ENCODE data around the gene EFTUD2.
A peak's percentile ranks its signal among the peaks of the same experiment; 100 is the strongest.

EFTUD2 gene

DNA sequence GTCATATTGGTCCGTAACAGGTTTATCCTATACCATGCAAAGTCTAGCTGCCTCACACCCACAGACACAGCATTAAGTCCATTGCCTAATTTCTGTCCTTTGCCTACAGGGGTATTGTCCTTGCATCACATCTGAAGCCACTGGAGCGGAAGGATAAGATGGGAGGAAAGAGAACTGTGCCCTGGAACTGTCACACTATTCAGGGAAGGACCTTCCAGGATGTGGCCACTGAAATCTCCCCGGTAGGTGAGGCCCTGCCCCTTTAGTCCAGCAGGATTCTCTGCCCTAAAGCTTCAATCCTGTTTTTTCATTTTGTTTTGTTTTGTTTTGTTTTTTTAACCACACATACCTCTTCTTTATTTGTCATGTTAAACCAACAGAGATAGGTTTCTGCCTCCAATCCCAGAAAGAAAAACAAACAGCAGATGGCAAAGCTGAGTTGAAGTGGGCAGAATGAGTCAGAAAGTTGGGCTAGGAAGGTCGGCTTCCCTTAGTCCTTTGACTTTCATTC, 2.2 kb upstream of the EFTUD2 start:
- intact Hi-C loops (cut with micrococcal nuclease), result no loop called here
- peaks cover 20% of the 10 kb centered on the region for H3K36me3 Mint-ChIP-seq (ENCODE audit: low read depth)

GRCh38 chr17:44900894-44901293, 1.6 kb upstream of the EFTUD2 start:
- Mint-ChIP-seq H3K4me3 (no peak overlapping the region), H3K27ac (no peak overlapping the region), H3K9me3 (no peaks in the 10 kb centered on the region), H3K27me3 (no peaks in the 10 kb centered on the region), H3K4me1 (ENCODE audit: low read depth) (peaks cover 54% of the 10 kb centered on the region), H3K36me3 (ENCODE audit: low read depth) (peaks cover 26% of the 10 kb centered on the region)
- intact Hi-C loops (cut with micrococcal nuclease), result no loop called here

More for the DNA sequence above, 2.2 kb upstream of the EFTUD2 start:
- H3K4me3 Mint-ChIP-seq, result no peak overlapping the region
- H3K9me3 Mint-ChIP-seq, result no peaks in the 10 kb centered on the region
- H3K4me1 Mint-ChIP-seq (ENCODE audit: low read depth), result peaks cover 56% of the 10 kb centered on the region
- H3K27ac Mint-ChIP-seq, result no peak overlapping the region
- H3K27me3 Mint-ChIP-seq, result no peaks in the 10 kb centered on the region

- Mint-ChIP-seq H3K27ac (peak overlapping the region; percentile 97), H3K9me3 (no peaks in the 10 kb centered on the region), H3K4me1 (ENCODE audit: low read depth) (peaks cover 51% of the 10 kb centered on the region), H3K4me3 (peak overlapping the region; percentile 86), H3K27me3 (no peaks in the 10 kb centered on the region), H3K36me3 (ENCODE audit: low read depth) (peaks cover 48% of the 10 kb centered on the region)
- intact Hi-C loops (cut with micrococcal nuclease), result loop anchor here (1.0 kb wide), 1 partner anchor 49 kb away; the partner anchor contains the start of gene KIF18B
These were observed 524 bp downstream of the EFTUD2 start for GRCh38 chr17:44898768-44899073.

DNA sequence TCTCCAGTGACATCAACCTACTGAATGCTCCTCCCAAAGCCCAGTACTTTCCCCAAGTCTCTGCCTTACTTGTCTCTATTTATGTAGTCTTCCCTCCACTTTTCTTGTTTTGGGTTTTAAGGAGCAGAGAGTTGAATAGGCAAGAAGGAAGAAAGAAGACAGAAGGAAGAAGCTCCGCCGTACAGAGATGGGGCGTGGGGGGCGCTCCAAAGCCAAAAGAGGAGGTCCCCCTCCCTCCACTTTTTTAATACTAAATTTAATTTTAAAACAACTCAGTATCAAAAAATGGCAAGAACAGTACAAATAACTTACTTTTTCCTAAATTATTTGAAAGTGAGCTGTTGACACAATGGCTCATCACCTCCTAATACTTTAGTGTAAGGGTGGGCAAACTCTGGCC, 4.6 kb downstream of the EFTUD2 start:
- no peak overlapping the region for H3K4me3 Mint-ChIP-seq
- peaks cover 69% of the 10 kb centered on the region for H3K36me3 Mint-ChIP-seq (ENCODE audit: low read depth)
- no peaks in the 10 kb centered on the region for H3K9me3 Mint-ChIP-seq
- no peak overlapping the region for H3K27ac Mint-ChIP-seq
- peaks cover 28% of the 10 kb centered on the region for H3K4me1 Mint-ChIP-seq (ENCODE audit: low read depth)
- no peaks in the 10 kb centered on the region for H3K27me3 Mint-ChIP-seq
- intact Hi-C loops (cut with micrococcal nuclease), result no loop called here

GRCh38 chr17:44892250-44892649, 7.0 kb downstream of the EFTUD2 start:
- intact Hi-C loops (cut with micrococcal nuclease), result no loop called here
- peaks cover 57% of the 10 kb centered on the region for H3K36me3 Mint-ChIP-seq (ENCODE audit: low read depth)

DNA sequence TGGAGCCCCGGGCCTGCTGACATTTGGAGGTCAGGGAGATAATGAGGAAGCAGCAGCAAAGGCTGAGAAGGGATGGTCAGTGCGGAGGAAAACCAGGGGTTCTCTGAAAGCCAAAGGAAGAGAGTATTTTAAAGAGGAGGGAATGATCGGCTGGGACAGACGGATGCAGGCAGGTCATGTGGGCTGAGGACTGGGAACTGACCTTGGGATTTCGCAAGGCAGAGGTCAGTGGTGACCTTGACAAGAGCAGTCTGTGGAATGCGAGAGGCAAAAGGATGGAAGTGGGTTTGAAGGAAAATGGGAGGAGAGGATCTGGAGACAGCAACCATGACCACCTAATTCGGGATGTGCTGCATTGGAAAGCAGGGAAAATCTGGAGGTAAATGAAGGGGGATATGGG, 10.2 kb downstream of the EFTUD2 start:
- no peaks in the 10 kb centered on the region for H3K9me3 Mint-ChIP-seq
- H3K4me3 Mint-ChIP-seq, result no peak overlapping the region
- peaks cover 58% of the 10 kb centered on the region for H3K36me3 Mint-ChIP-seq (ENCODE audit: low read depth)
- H3K27me3 Mint-ChIP-seq, result no peaks in the 10 kb centered on the region
- H3K4me1 Mint-ChIP-seq (ENCODE audit: low read depth), result peaks cover 4% of the 10 kb centered on the region
- intact Hi-C loops (cut with micrococcal nuclease), result no loop called here
- H3K27ac Mint-ChIP-seq, result no peak overlapping the region

More at GRCh38 chr17:44892250-44892649, 7.0 kb downstream of the EFTUD2 start:
- H3K27ac Mint-ChIP-seq, result no peak overlapping the region
- no peak overlapping the region for H3K4me3 Mint-ChIP-seq
- H3K4me1 Mint-ChIP-seq (ENCODE audit: low read depth), result peaks cover 20% of the 10 kb centered on the region
- no peaks in the 10 kb centered on the region for H3K27me3 Mint-ChIP-seq
- no peaks in the 10 kb centered on the region for H3K9me3 Mint-ChIP-seq

- no peaks in the 10 kb centered on the region for H3K9me3 Mint-ChIP-seq
- no peak overlapping the region for H3K27ac Mint-ChIP-seq
- H3K36me3 Mint-ChIP-seq (ENCODE audit: low read depth), result peaks cover 58% of the 10 kb centered on the region
- H3K4me1 Mint-ChIP-seq (ENCODE audit: low read depth), result peaks cover 4% of the 10 kb centered on the region
- intact Hi-C loops (cut with micrococcal nuclease), result no loop called here
- H3K4me3 Mint-ChIP-seq, result no peak overlapping the region
- H3K27me3 Mint-ChIP-seq, result no peaks in the 10 kb centered on the region
These were observed 11.0 kb downstream of the EFTUD2 start for GRCh38 chr17:44887971-44888954.

GRCh38 chr17:44887016-44887415, 12.2 kb downstream of the EFTUD2 start:
- Mint-ChIP-seq H3K27me3 (no peaks in the 10 kb centered on the region), H3K36me3 (ENCODE audit: low read depth) (peaks cover 64% of the 10 kb centered on the region), H3K27ac (no peak overlapping the region), H3K9me3 (no peaks in the 10 kb centered on the region), H3K4me3 (no peak overlapping the region), H3K4me1 (ENCODE audit: low read depth) (peaks cover 4% of the 10 kb centered on the region)
- intact Hi-C loops (cut with micrococcal nuclease), result no loop called here

DNA sequence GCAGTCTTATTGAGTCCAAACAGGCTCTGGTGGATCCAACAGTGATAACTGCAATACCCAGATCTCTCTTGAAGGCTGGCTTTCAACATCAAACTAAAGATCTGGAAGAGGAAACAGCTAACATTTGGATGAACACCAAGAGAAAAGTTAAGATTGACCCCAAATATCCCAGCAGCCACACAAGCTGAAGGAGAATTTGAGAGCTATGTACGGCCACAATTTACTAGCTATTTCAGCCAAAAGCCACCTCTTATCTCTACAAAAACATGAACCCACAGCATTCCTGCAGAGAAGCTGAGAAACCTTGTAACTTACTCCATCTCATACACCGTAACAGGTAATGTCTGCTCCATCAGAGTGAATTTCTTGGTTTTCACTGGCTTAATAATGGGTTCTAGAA, 14.3 kb downstream of the EFTUD2 start:
- no peak overlapping the region for H3K4me3 Mint-ChIP-seq
- H3K27me3 Mint-ChIP-seq, result no peaks in the 10 kb centered on the region
- peaks cover 71% of the 10 kb centered on the region for H3K36me3 Mint-ChIP-seq (ENCODE audit: low read depth)
- intact Hi-C loops (cut with micrococcal nuclease), result no loop called here
- H3K27ac Mint-ChIP-seq, result no peak overlapping the region
- H3K4me1 Mint-ChIP-seq (ENCODE audit: low read depth), result no peaks in the 10 kb centered on the region
- H3K9me3 Mint-ChIP-seq, result no peaks in the 10 kb centered on the region

DNA sequence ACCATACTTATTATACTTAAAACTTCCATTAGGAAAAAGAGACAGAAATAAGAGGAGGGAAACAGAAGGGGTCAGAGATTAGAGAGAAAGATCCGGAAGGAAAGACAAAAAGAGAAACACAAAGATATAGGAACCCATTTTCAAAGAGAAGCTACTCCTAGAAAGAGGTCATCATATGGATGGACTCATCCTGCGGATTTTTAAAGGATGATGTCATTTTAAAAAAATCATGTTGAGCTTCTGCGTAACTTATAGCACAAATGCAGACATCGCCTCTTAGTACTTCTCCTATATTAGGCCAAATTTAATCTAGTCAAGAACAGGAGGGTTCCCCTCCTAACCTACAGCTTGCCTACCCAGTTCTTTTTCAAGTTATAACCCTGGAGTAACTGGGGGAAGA, 18.1 kb downstream of the EFTUD2 start:
- H3K27ac Mint-ChIP-seq, result no peak overlapping the region
- no peak overlapping the region for H3K4me3 Mint-ChIP-seq
- peaks cover 100% of the 10 kb centered on the region for H3K36me3 Mint-ChIP-seq (ENCODE audit: low read depth)
- H3K9me3 Mint-ChIP-seq, result no peaks in the 10 kb centered on the region
- no peaks in the 10 kb centered on the region for H3K27me3 Mint-ChIP-seq
- intact Hi-C loops (cut with micrococcal nuclease), result no loop called here
- H3K4me1 Mint-ChIP-seq (ENCODE audit: low read depth), result no peaks in the 10 kb centered on the region

GRCh38 chr17:44880062-44880461, 19.2 kb downstream of the EFTUD2 start:
- intact Hi-C loops (cut with micrococcal nuclease), result no loop called here
- H3K27ac Mint-ChIP-seq, result no peak overlapping the region
- peaks cover 100% of the 10 kb centered on the region for H3K36me3 Mint-ChIP-seq (ENCODE audit: low read depth)

GRCh38 chr17:44879376-44879775, 19.9 kb downstream of the EFTUD2 start:
- intact Hi-C loops (cut with micrococcal nuclease), result no loop called here
- no peaks in the 10 kb centered on the region for H3K27me3 Mint-ChIP-seq

More at GRCh38 chr17:44880062-44880461, 19.2 kb downstream of the EFTUD2 start:
- H3K27me3 Mint-ChIP-seq, result no peaks in the 10 kb centered on the region
- H3K4me3 Mint-ChIP-seq, result no peak overlapping the region
- no peaks in the 10 kb centered on the region for H3K9me3 Mint-ChIP-seq
- no peaks in the 10 kb centered on the region for H3K4me1 Mint-ChIP-seq (ENCODE audit: low read depth)

DNA sequence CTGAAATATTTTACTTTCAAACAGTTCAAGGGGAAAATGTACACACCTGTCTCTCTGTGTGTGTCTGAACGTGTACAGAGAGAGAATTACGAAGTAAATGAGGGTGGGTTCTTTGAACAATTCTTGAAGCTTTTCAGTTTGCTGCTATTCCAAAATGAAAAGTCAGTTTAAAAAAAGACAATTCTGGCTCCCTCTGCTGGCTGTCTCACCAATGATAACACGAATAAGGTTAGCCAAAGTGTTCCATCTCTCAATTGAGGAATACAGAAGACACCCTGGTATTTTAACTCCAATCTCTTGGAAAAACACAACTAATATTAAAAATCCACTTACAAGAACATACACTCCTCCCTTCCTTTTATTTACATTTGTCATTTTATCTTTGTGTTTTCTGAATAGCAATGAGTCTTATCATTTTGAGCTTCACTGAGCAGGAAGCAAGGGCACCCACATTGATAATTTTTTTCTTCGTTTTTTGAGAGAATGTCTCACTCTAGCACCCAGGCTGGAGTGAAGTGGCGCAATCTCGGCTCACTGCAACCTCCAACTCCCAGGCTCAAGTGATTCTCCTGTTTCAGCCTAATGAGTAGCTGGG, 20.5 kb downstream of the EFTUD2 start:
- Mint-ChIP-seq H3K27ac (no peak overlapping the region), H3K9me3 (no peaks in the 10 kb centered on the region), H3K4me3 (no peak overlapping the region), H3K36me3 (ENCODE audit: low read depth) (peaks cover 97% of the 10 kb centered on the region), H3K27me3 (no peaks in the 10 kb centered on the region), H3K4me1 (ENCODE audit: low read depth) (no peaks in the 10 kb centered on the region)
- intact Hi-C loops (cut with micrococcal nuclease), result no loop called here

More at GRCh38 chr17:44879376-44879775, 19.9 kb downstream of the EFTUD2 start:
- H3K9me3 Mint-ChIP-seq, result no peaks in the 10 kb centered on the region
- H3K27ac Mint-ChIP-seq, result no peak overlapping the region
- H3K36me3 Mint-ChIP-seq (ENCODE audit: low read depth), result peaks cover 97% of the 10 kb centered on the region
- no peak overlapping the region for H3K4me3 Mint-ChIP-seq
- no peaks in the 10 kb centered on the region for H3K4me1 Mint-ChIP-seq (ENCODE audit: low read depth)

GRCh38 chr17:44877121-44877520, 22.1 kb downstream of the EFTUD2 start:
- peaks cover 97% of the 10 kb centered on the region for H3K36me3 Mint-ChIP-seq (ENCODE audit: low read depth)
- H3K4me3 Mint-ChIP-seq, result no peak overlapping the region
- no peaks in the 10 kb centered on the region for H3K9me3 Mint-ChIP-seq
- H3K27me3 Mint-ChIP-seq, result no peaks in the 10 kb centered on the region
- no peak overlapping the region for H3K27ac Mint-ChIP-seq
- no peaks in the 10 kb centered on the region for H3K4me1 Mint-ChIP-seq (ENCODE audit: low read depth)
- intact Hi-C loops (cut with micrococcal nuclease), result no loop called here

All from dendritic cell treated with granulocyte-macrophage colony-stimulating factor and Interleukin-4, amounts not matched to agents 40 ng/mL and 50 ng/mL, for 4 days (primary cell).